GM18870 (cell line): Measurements from ENCODE around the gene PPP1R37.

ENCODE experiments used
- ATAC-seq: cut with Tn5 transposase; IDR thresholded peaks from one replicate; pipeline ENCODE4 v1.9.1; 2021; ENCODE audit warnings: moderate library complexity; ENCODE audit not compliant: unreplicated experiment

The PPP1R37 gene

DNA sequence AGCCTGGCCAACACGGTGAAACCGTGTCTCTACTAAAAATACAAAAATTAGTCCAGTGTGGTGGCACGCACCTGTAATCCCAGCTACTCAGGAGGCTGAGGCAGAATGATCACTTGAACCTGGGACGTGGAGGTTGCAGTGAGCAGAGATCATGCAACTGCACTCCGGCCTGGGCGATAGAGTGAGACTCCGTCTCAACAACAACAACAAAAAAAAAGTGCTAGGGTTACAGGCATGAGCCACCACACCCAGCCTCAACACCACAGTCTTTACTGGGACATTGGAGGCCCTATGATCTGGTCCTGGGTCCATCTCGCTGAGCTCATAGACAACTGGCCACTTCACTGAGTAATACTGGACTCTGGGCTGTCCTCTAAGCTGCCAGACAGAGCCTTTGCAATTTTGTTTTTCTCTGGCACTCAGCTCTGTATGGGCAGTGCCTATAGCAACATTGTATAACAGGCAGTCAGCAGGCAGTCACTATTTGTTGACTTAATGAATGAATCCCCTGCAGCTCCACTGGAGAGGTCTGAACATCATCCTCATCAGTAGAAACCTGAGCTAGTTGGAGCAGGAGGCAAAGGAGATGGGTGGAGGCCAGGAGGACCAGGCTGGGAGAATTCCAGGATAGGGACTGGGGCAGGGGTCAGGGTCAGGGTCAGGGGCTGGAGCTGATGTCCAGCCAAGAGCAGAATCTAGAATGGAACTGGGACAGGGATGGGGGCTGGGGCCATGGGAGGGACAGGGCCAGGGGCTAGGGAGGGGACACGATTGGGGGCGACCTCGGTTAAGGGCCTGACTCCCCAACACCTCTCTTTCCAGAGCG is 93.7 kb downstream of the PPP1R37 start:
- no peak for ATAC-seq

DNA sequence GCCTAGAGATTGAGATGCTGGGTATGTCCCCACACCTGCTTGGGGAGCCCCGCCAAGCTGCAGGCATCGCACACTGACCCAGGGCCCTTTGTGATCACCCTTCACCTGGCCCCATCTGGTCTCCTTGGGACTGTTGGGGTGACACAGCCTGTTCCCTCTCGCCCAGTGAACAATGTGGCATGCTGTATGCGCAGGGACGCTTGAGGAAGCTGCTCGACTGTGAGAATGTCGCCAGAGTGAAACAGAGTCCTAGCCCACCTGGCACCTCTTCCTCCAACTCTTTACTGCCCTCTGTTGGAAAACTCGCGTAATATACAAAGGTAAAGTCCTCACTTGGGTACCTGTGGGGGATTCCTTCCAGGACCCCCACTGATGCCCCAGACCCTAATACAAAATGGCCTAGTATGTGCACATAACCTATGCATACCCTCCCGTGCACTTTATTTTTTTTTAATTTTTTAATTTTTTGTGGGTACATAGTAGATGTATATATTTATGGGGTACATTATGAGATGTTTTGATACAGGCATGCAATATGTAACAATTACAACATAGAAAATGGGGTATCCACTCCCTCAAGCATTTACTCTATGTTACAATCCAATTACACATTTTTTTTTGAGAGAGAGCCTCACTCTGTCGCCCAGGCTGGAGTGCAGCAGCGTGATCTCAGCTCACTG is 94.6 kb downstream of the PPP1R37 start:
- ATAC-seq: no peak

DNA sequence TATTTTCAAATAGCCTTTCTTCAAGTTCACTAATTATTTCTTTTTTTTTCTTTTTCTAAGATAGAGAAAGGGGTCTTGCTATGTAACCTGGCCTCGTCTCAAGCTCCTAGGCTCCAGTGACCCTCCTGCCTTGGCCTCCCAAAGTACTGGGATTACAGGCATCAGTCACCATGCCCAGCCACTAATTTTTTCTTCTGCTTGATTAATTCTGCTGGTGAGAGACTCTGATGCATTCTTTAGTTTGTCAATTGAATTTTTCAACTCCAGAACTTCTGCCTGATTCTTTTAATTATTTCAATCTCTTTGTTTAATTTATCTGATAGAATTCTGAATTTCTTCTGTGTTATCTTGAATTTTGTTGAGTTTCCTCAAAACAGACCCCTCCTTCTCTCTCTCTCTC is 97.0 kb downstream of the PPP1R37 start:
- ATAC-seq: no peak

GRCh38 chr19:45191375-45191774 is 98.4 kb downstream of the PPP1R37 start:
- ATAC-seq: no peak

- no peak for ATAC-seq
These were observed 102.8 kb downstream of the PPP1R37 start for GRCh38 chr19:45195764-45196163.
